Aorta (tissue), 5 donors: Measurements from ENCODE around the gene OSBPL5. TPM values are rescaled to one million over a fixed set of nuclear protein-coding genes. Genes with fewer than 3 reads are reported as not detected.

Experiments
- ATAC-seq: fragments of 200-7000 bp; cut with Tn5 transposase; one replicate; pipeline ENCODE4 v1.9.1; 2022; ENCODE audit warnings: moderate library complexity; ENCODE audit not compliant: low FRiP score
- DNase-seq, 2 donors: peaks; one replicate each; pipeline ENCODE4 v3.0.0-alpha.2; 2020
- H3K27ac ChIP-seq, 2 donors: one replicate each; pipeline ENCODE4 v1.5.1; 2013; ENCODE audit warnings: low read length in 2 of 2, mild to moderate bottlenecking in 2 of 2, moderate library complexity in 2 of 2, control low read depth in 1 of 2, inconsistent platforms in 1 of 2, low read depth in 1 of 2
- H3K27me3 ChIP-seq, 2 donors: one replicate each; pipeline ENCODE4 v1.6.1; 2013; ENCODE audit warnings: control low read depth in 1 of 2, low read length in 1 of 2, mild to moderate bottlenecking in 1 of 2, moderate library complexity in 1 of 2; ENCODE audit not compliant: insufficient read depth in 2 of 2, control insufficient read depth in 1 of 2
- H3K36me3 ChIP-seq, 2 donors: one replicate each; pipeline ENCODE4 v1.6.1; 2013; ENCODE audit warnings: control low read depth in 1 of 2, low read length in 1 of 2, mild to moderate bottlenecking in 1 of 2; ENCODE audit not compliant: insufficient read depth in 2 of 2, control insufficient read depth in 1 of 2
- H3K4me1 ChIP-seq, 2 donors: one replicate each; pipeline ENCODE4 v1.6.1; 2013; ENCODE audit warnings: low read length in 2 of 2, control low read depth in 1 of 2, mild to moderate bottlenecking in 1 of 2, moderate library complexity in 1 of 2; ENCODE audit not compliant: insufficient read depth in 2 of 2, control insufficient read depth in 1 of 2
- H3K4me3 ChIP-seq, 2 donors: one replicate each; pipeline ENCODE4 v1.5.1; 2013; ENCODE audit warnings: low read length in 2 of 2, control low read depth in 1 of 2, mild to moderate bottlenecking in 1 of 2
- H3K9me3 ChIP-seq: one replicate; pipeline ENCODE4 v1.6.1; 2013; ENCODE audit warnings: mild to moderate bottlenecking, low read length; ENCODE audit not compliant: control insufficient read depth
- whole genome bisulfite sequencing, 2 donors: extraction: QIAGEN DNeasy Blood & Tissue Kit; methylation state at CpG; one replicate each; pipeline ENCODE4 v1.1.7; 2013; 5-methylcytosine and 5-hydroxymethylcytosine counted together
- intact Hi-C, 2 donors: fragments of 100-400 bp; cut with DNase I; formaldehyde crosslinking; loops; one replicate each; pipeline versions ENCODE4 v1.14.2 to v1.15.0; 2022
- long read RNA-seq, 2 donors: library from polyadenylated mRNA; unstranded; transcript quantifications; one replicate each; pipeline ENCODE4 v2.0.0, GENCODE V29; 2020 to 2021
- polyA plus RNA-seq, 2 donors: library from polyadenylated mRNA; stranded (reverse); fragments of 200-250 nt; gene quantifications; one replicate each; pipeline ENCODE4 v1.2.3, GENCODE V29; 2013
- total RNA-seq, 2 donors: library from RNA; stranded (reverse); fragmentation: NEBNext Ultra II Directional; extraction: Animal tissue kit (Norgen Biotek cat#: 25700); gene quantifications; one replicate each; pipeline ENCODE4 v1.2.1, GENCODE V29; 2021
- donor health status: healthy with polysubstance abuse.
- donor health status: Bipolar disorder and iron deficiency.
- donor health status: DM: no; HTN: no; CAD: no.
- donor health status: DM: no; HTN: no; CAD: no.
- donor health status: DM: yes; HTN: yes; CAD: no.

Gene OSBPL5, protein sequence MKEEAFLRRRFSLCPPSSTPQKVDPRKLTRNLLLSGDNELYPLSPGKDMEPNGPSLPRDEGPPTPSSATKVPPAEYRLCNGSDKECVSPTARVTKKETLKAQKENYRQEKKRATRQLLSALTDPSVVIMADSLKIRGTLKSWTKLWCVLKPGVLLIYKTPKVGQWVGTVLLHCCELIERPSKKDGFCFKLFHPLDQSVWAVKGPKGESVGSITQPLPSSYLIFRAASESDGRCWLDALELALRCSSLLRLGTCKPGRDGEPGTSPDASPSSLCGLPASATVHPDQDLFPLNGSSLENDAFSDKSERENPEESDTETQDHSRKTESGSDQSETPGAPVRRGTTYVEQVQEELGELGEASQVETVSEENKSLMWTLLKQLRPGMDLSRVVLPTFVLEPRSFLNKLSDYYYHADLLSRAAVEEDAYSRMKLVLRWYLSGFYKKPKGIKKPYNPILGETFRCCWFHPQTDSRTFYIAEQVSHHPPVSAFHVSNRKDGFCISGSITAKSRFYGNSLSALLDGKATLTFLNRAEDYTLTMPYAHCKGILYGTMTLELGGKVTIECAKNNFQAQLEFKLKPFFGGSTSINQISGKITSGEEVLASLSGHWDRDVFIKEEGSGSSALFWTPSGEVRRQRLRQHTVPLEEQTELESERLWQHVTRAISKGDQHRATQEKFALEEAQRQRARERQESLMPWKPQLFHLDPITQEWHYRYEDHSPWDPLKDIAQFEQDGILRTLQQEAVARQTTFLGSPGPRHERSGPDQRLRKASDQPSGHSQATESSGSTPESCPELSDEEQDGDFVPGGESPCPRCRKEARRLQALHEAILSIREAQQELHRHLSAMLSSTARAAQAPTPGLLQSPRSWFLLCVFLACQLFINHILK
- total RNA-seq, result 10 to 100 TPM; 64.1 to 69.1 TPM
- 10 to 100 TPM; 11.9 to 48.4 TPM for polyA plus RNA-seq
- long read RNA-seq, donor 1, transcript OSBPL5-201 (22 exons, 3,889 nt), result major isoform, 15 of 250 reads
- long read RNA-seq, donor 1, partial matches to known transcripts, result 186 of 250 reads
- long read RNA-seq, donor 1, other reads (novel, unspliced or antisense), result 47 of 250 reads
- long read RNA-seq, donor 2, partial matches to known transcripts, result 32 of 48 reads
- long read RNA-seq, donor 2, other reads (novel, unspliced or antisense), result 13 of 48 reads

GRCh38 chr11:3165152-3165705, at the start of gene OSBPL5:
OSBPL5 (minus strand) TSS chr11:3165310; CDS start chr11:3129148, 36,162 bp downstream.
- peak within 1 kb of the TSS in 1 of 2 donors; percentile 54 for H3K27ac ChIP-seq
- no peaks in the 10 kb centered on the region for H3K4me1 ChIP-seq
- peak; percentile 36 for ATAC-seq
- H3K9me3 ChIP-seq, result no peaks in the 10 kb centered on the region
- H3K4me3 ChIP-seq, result peak within 1 kb of the TSS; percentile 80 to 86
- intact Hi-C loops, result no loop called here
- H3K27me3 ChIP-seq, result no peaks in the 10 kb centered on the region
- DNase-seq, result peak; percentile 87 to 93
- WGBS, 2 donors, result 1 to 2% methylated on average over 29 to 63 of the region's 63 CpGs
- no peaks in the 10 kb centered on the region for H3K36me3 ChIP-seq

- 75 to 78% methylated on average over 4 of the region's 4 CpGs for WGBS, 2 donors
These were observed 49.2 kb upstream of the OSBPL5 start for GRCh38 chr11:3214420-3214699.

DNA sequence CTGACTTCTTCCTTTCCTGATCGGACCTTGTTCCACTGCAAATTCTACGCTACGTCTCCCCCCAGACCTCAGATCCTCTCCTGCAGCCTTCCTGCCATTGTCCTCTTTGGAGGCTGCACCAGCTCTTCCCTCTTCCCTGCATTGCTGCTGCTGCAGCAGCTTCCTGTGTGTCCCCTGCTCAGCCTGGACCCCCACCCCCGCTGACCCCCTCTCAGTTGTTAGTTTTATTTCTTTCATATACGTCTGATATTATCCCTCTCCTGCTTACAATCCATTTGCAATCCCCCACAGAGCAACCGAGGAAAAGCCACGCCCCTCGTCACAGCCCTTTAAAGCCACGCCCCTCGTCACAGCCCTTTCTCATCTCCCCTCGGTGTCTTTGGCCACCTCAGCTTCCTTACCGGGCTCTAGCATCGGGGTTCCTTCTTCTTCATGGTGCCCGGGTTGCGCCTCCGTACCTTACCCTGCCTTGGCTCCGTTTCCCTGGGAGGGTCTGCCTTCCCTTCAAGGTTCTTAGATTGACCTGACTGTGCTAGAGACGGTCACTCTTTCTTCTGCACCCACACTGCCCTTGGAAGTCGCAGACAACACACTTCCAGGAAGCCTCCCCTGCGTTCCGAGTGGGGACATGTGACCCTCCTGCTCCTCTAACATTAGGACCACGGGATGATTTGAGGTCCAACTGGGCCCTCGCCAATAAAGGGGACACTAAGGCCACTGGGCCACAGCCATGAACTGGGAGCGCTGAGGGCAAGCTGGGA, 48.7 kb upstream of the OSBPL5 start:
- Histone ChIP-seq H3K27me3 (no peaks in the 10 kb centered on the region), H3K4me1 (no peaks in the 10 kb centered on the region), H3K9me3 (no peaks in the 10 kb centered on the region), H3K36me3 (no peaks in the 10 kb centered on the region), H3K27ac (no peak overlapping the region), H3K4me3 (no peak overlapping the region)
- intact Hi-C loops, result loop anchor here in 1 of 2 donors (10.0 kb wide), 1 partner anchor 119 kb away; no protein-coding TSS in a partner anchor
- DNase-seq (peak in 1 of 2 donors; percentile 64), ATAC-seq (no peak)
- WGBS, 2 donors, result 58 to 60% methylated on average over 24 of the region's 24 CpGs

More at GRCh38 chr11:3214420-3214699, 49.2 kb upstream of the OSBPL5 start:
- DNase-seq (peak in 1 of 2 donors; percentile 30), ATAC-seq (no peak)
- Histone ChIP-seq H3K9me3 (no peaks in the 10 kb centered on the region), H3K4me1 (no peaks in the 10 kb centered on the region), H3K27me3 (no peaks in the 10 kb centered on the region), H3K4me3 (no peak overlapping the region), H3K27ac (no peak overlapping the region), H3K36me3 (no peaks in the 10 kb centered on the region)
- intact Hi-C loops, result loop anchor here in 1 of 2 donors (10.0 kb wide), 1 partner anchor 120 kb away; no protein-coding TSS in a partner anchor

- ATAC-seq (no peak), DNase-seq (peak in 1 of 2 donors; percentile 57)
- H3K27me3 ChIP-seq, result no peaks in the 10 kb centered on the region
- no peak overlapping the region for H3K27ac ChIP-seq
- WGBS, 2 donors, result 95% methylated on average over 6 of the region's 6 CpGs
- no peaks in the 10 kb centered on the region for H3K9me3 ChIP-seq
- no peaks in the 10 kb centered on the region for H3K4me1 ChIP-seq
- intact Hi-C loops, result no loop called here
- H3K36me3 ChIP-seq, result no peaks in the 10 kb centered on the region
- H3K4me3 ChIP-seq, result no peak overlapping the region
These were observed 43.2 kb upstream of the OSBPL5 start for GRCh38 chr11:3208272-3208671.

DNA sequence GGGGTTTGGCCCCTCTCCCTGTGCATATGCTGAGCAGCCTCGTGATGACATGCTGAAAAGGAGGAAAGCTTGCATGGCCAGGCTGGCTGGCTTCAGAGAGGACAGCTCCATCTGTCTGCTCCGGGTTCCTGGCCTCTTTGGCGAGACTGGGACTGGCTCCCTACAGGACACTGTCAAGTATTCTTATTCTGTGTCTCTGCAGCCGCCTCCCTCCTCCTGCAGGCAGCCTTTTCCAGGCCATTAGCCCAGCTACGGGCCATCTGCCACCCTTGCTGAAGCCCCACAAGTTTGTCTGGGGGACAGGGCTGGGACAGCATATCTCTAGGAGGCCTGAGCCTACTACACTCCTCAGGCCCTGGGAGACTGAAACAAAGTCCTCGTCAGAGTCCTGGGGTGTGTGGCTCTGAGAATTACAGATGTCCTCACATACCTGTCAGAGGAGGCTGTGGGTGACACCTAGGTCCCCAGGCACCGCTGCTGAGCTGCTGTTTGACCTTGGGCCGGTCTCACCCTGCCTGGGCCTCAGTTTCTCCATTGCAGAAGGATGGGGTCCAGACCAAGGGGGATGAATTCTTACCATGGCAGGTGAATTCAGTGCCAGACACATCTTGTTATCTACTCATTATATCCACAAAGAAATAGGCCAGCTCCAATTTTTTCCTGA, 42.5 kb upstream of the OSBPL5 start:
- Histone ChIP-seq H3K4me3 (no peak overlapping the region), H3K36me3 (no peaks in the 10 kb centered on the region), H3K27ac (no peak overlapping the region), H3K4me1 (no peaks in the 10 kb centered on the region), H3K9me3 (no peaks in the 10 kb centered on the region), H3K27me3 (no peaks in the 10 kb centered on the region)
- ATAC-seq (no peak), DNase-seq (peak; percentile 21 to 51)
- WGBS, 2 donors, result 87 to 90% methylated on average over 7 to 8 of the region's 8 CpGs
- intact Hi-C loops, result no loop called here

DNA sequence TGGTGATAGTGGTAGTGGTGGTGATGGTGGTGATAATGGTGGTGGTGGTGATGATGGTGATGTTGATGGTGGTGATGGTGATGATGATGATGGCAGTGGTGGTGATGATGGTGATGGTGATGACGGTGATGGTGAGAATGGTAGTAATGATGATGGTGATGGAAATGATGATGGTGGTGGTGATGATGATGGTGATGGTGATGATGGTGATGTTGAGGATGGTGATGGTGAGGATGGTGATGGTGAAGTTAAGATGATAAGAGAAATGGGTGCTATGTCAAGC, 41.8 kb upstream of the OSBPL5 start:
- WGBS, 2 donors, result 95 to 100% methylated on average over 1 of the region's 1 CpG
- Histone ChIP-seq H3K4me3 (no peak overlapping the region), H3K27me3 (no peaks in the 10 kb centered on the region), H3K27ac (no peak overlapping the region), H3K9me3 (no peaks in the 10 kb centered on the region), H3K4me1 (no peaks in the 10 kb centered on the region), H3K36me3 (no peaks in the 10 kb centered on the region)
- no peak for ATAC-seq
- intact Hi-C loops, result no loop called here
- DNase-seq, result no peak

DNA sequence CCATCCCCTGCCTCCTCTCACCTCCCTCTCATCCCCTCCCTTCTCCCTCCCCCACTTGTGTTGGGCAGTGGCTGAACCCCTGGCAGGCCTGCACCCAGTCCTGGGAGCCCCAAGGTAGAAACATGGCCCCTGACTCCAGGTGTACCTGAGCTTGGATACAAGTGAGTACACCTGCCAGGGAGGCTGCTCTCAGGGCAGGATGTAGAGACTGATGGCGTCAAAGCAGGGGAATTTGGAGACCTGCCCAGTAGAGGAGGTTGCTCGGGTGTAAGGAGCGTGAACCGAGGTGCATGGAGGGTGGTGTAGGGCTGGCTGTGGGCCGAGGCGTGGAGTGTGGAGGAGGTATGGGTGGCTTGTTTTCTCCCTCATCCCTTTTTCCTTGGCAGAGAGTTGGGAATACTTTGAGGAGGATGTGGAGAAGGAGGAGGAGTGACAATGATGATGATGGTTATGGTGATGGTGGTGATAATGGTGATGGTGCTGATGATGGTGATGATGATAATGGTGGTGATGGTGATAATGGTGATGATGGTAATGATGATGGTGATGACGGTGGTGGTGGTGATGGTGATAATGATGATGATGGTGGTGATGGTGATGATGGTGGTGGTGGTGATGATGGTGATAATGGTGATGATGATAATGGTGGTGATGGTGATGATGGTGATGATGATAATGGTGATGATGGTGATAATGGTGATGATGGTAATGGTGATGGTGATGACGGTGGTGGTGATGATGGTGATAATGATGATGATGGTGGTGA, 41.2 kb upstream of the OSBPL5 start:
- ATAC-seq, result no peak
- DNase-seq, result peak; percentile 28 to 33
- no peak overlapping the region for H3K4me3 ChIP-seq
- 82 to 83% methylated on average over 8 of the region's 8 CpGs for WGBS, 2 donors
- intact Hi-C loops, result no loop called here
- H3K36me3 ChIP-seq, result no peaks in the 10 kb centered on the region
- no peak overlapping the region for H3K27ac ChIP-seq
- no peaks in the 10 kb centered on the region for H3K9me3 ChIP-seq
- H3K27me3 ChIP-seq, result no peaks in the 10 kb centered on the region
- no peaks in the 10 kb centered on the region for H3K4me1 ChIP-seq
